Astrocyte of the spinal cord (primary cell): Measurements from ENCODE around the gene NGF.

Source experiments
- DNase-seq: peaks from one replicate; pipeline ENCODE4 v3.0.0; 2011; ENCODE audit warnings: low read depth, low spot score
- H3K4me3 ChIP-seq: 2 replicates; pipeline ENCODE4 v1.5.1; 2011; ENCODE audit warnings: low read depth, mild to moderate bottlenecking, low read length, moderate library complexity
- in situ Hi-C: cut with HindIII; loops from 2 replicates; pipeline ENCODE4 v1.10.0; 2017; ENCODE audit warnings: low sequenced_read_pairs
- TF ChIP-seq, protein P1 (sequence below): IDR thresholded peaks from 2 replicates; pipeline ENCODE4 v1.5.1; 2012; ENCODE audit warnings: low read depth, mild to moderate bottlenecking, low read length, inconsistent platforms

Gene NGF

DNA sequence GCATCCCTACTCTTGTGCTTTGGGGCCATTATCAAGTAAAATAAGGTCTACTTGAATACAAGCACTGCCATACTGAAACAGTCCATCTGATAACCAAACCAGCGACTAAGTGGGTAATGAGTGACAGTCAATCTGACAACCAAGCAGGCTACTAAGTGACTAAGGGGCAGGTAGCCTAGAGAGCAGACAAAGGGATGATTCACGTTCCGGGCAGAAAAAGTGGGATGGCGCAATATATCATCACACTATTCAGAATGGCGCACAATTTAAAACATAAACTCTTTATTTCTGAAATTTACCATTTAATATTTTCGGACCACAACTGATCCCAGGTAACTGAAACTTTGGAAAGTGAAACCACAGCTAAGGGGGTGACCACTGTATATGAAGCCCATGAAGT is 17.7 kb downstream of the NGF start:
- H3K4me3 ChIP-seq, result no peak overlapping the region
- TF ChIP-seq, protein P1, sequence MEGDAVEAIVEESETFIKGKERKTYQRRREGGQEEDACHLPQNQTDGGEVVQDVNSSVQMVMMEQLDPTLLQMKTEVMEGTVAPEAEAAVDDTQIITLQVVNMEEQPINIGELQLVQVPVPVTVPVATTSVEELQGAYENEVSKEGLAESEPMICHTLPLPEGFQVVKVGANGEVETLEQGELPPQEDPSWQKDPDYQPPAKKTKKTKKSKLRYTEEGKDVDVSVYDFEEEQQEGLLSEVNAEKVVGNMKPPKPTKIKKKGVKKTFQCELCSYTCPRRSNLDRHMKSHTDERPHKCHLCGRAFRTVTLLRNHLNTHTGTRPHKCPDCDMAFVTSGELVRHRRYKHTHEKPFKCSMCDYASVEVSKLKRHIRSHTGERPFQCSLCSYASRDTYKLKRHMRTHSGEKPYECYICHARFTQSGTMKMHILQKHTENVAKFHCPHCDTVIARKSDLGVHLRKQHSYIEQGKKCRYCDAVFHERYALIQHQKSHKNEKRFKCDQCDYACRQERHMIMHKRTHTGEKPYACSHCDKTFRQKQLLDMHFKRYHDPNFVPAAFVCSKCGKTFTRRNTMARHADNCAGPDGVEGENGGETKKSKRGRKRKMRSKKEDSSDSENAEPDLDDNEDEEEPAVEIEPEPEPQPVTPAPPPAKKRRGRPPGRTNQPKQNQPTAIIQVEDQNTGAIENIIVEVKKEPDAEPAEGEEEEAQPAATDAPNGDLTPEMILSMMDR, result no peak
- in situ Hi-C loops, result no loop called here
- no peak for DNase-seq

DNA sequence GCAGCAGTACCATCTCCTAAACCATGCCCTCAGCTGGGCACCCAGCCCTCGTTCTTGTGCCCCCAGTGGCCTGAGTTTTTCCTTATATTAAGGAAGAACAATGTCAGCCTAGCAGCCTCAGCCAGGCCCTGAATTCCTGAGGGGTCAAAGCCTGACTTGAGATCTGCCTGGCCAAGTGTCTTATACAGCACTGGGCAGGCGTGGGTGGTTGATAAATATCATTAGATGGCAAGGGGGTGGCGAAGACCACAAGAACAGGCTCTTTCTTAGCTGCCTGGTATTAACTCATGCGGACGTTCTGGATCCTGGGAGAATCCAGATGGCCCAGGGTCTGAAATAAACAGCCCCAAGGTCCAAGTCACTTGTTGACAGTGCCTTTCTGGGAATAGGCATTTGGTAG is 18.3 kb downstream of the NGF start:
- no peak overlapping the region for H3K4me3 ChIP-seq
- no peak for DNase-seq
- in situ Hi-C loops, result no loop called here
- TF ChIP-seq, protein P1, result no peak

DNA sequence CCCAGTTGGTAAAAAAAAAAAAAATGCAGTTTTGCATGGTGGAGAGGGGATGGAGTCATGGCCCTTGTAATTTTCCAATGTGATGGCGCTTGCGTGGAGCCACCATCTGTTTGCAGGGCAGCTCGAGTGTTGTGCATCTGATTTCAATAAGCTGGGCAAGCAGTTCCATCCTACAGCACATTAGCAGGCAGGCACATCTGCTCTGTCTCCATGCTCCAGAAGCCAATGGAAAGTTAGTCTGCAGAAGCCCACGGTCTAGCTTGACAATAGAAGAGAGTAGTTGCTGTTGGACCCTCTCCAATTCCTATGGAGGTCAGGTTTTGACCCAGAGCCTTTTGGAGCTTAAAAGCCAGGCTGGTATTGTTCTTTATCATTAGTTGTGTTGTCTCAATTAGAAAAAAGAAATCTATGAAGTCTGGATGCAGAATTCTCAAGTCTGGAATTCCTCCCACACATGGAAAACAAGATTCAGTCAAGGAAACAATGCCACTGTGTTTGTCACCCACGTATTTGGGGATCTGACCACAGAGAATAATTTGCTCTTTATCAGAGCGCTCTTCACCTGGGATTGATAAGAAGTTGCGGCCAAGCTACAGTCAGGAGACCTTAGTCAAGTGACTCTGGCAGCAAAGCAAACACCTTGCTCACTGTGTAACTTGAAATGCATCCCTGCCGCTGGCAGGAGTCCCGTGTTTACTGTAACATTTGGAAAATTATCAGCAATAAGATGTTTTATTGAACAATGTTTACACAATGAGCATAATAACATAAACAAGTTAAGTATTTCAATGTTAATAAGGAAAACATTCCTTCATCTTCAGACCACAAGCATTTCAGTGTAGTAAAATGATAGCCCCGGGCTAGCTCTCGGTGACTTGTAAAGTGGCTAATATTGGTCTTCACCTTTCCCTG is 20.7 kb downstream of the NGF start:
- DNase-seq, result no peak
- TF ChIP-seq, protein P1, result no peak
- no peak overlapping the region for H3K4me3 ChIP-seq
- in situ Hi-C loops, result no loop called here

DNA sequence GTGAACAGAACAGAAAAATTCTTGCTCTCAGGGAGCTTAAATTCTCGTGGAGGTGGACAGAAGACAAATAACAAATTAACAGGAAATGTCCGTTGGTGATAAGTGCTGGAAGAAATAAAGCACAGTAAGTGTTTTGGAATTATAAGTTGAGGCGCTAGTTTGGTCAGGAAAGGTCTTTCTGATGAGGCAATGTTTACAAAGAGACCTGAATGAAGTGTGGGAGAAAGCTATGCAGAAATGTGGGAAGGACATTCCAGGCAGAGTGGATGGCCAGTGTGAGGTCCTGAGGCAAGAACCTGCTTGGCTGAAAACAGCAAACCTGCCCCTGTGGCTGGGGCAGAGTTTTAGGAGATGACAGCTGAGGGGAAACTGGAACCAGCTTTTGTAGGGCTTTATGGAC is 23.3 kb downstream of the NGF start:
- in situ Hi-C loops, result no loop called here

DNA sequence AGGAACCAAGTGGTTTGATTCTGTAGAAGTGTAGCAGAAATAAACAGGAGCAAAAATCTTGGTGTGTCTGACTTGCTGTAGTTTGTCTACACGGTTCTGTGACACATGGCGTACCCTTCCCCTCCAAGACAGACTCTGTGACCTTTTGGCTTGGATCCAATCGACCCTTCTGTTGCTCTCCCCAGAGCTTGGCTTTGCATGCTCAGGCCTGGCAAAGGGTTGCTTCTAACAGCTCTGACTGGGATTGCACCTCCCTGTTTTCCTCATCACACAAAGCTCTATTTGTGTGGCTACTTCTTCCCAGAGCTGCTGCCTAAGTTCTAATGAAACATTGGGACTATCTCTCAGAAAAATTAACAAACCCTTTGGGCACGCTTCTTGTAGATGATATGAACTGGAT is 24.0 kb downstream of the NGF start:
- no peak overlapping the region for H3K4me3 ChIP-seq
- TF ChIP-seq, protein P1, result no peak
- DNase-seq, result no peak
- in situ Hi-C loops, result no loop called here

More for the DNA sequence above, 23.3 kb downstream of the NGF start:
- TF ChIP-seq, protein P1, result no peak
- peak; percentile 85 for DNase-seq
- H3K4me3 ChIP-seq, result no peak overlapping the region

DNA sequence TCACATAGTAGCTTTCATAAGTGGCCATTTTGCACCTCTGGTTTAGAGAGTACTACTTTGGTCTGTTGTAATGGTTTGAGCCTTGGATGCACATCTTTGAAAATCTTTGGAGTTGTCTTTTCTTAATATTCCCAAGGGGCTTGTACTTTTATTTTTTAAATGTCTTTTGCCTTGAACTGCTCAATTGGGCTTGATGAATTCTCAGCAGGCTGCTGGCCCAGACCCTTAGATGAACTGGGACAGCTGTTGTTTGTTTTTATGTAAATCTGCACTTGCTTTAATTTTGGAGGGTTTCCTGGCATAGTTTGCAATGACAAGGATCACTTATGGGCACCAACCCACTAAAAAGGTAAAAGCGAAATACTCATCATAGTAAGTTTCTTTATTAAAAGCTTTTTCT is 24.9 kb downstream of the NGF start:
- in situ Hi-C loops, result no loop called here
- TF ChIP-seq, protein P1, result no peak
- DNase-seq, result no peak
- no peak overlapping the region for H3K4me3 ChIP-seq
